SK-MEL-5 (cell line): ENCODE results near the gene TSPAN5. TPM values are rescaled to one million over a fixed set of nuclear protein-coding genes. Genes with fewer than 3 reads are reported as not detected.
"Not testable (repeated sequence)": the region's sequence is repeated elsewhere in the genome, so short reads cannot be mapped to it uniquely, and the experiment has no call there.

Experiments used
- DNase-seq: peaks from one replicate; pipeline ENCODE4 v3.0.0-alpha.2; 2016; ENCODE audit warnings: low read depth, low spot score
- in situ Hi-C: cut with HindIII; loops from 2 replicates; pipeline ENCODE4 v1.10.0; 2016; ENCODE audit warnings: low sequenced_read_pairs, high pct_unique_total_duplicates, low pct_unique_long_range_greater_than_20kb
- total RNA-seq: library from RNA; depleted of rRNA; stranded (reverse); fragments of >200 nt; shearing (Covaris generic); gene quantifications from 2 replicates; pipeline ENCODE4 v1.2.3, GENCODE V29; 2014

The TSPAN5 gene
- total RNA-seq, 1 experiment from 2014 or later, result 1.2 TPM

DNA sequence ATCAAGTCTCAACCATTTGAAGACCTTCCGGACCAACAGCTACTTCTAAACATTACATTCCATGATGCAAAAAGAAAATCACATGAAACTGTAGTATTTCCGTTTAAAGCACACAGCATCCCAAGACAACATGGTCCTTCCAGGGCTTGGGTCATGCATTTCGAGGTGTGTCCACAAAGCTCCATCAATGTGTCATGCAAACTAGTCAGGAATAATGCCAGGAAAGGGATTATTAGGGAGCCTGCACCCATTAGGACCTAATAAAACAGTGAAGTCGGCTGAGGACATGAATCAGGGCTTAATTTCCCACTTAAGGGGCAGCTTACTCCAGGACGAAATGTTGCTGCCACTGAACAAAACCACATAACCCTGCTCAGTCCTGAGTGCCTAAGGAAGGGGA, 177.9 kb downstream of the TSPAN5 start:
- no peak for DNase-seq
- in situ Hi-C loops, result no loop called here

DNA sequence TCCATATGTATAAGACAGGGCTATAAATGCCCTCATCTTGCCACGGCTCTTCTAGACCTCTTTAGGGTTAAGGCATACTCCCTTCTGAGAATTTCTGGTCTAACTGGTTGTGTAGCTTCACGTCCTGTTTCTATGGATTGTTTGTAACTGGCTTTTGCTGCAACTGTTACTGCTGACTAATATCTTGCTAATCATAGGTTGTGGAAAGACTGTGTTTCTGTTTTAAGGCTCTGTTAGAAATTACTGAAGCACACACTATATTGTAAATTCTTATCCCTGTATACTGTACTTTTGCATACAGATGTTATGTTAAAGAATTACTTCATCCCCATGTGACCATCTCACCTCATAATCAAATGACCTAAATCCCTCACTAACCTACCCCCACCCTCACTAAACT, 178.8 kb downstream of the TSPAN5 start:
- in situ Hi-C loops, DNase-seq: not testable (repeated sequence)

- DNase-seq, result no peak
- in situ Hi-C loops, result no loop called here
Observed at GRCh38 chr4:98476891-98477290, 181.5 kb downstream of the TSPAN5 start.

- no peak for DNase-seq
Observed at GRCh38 chr4:98474408-98474844, 184.0 kb downstream of the TSPAN5 start.

DNA sequence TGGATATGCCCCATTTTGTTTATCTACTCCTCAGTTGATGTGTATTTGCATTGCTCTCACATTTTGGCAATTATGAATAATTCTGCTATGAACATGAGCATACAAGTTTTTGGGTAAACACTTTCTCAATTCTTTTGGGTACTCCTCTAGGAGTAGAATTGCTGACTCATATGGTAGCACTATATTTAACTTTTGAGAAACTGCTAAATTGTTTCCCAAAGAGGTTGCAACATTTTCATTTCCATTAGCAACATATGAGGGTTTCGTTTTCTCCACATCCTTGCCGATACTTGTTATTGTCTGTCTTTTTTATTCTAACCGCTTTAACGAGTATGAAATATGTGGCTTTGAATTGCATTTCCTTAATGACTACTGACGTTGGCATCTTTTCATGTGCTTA, 185.4 kb downstream of the TSPAN5 start:
- DNase-seq, result no peak
- in situ Hi-C loops, result no loop called here

More at GRCh38 chr4:98474408-98474844, 184.0 kb downstream of the TSPAN5 start:
- in situ Hi-C loops, result no loop called here

DNA sequence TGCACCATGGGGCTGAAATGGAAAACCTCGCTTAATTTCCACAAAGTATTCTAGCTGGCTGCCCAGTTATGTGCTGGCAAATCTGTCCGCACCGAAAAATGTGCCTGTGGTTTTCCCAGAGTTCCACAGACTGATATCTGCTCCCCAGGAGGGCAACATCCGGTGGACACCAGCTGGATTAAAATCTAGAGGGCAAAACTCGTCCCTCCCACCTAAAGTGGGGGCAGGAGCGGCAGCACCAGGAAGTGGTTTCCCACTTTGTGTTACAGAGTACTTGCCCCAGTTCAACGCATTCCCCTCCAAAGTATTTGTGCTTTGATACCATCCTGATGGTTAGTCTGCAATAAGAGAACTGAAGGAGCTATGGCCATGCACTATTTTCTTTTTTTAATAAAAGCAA, 187.6 kb downstream of the TSPAN5 start:
- in situ Hi-C loops, result no loop called here
- DNase-seq, result no peak

DNA sequence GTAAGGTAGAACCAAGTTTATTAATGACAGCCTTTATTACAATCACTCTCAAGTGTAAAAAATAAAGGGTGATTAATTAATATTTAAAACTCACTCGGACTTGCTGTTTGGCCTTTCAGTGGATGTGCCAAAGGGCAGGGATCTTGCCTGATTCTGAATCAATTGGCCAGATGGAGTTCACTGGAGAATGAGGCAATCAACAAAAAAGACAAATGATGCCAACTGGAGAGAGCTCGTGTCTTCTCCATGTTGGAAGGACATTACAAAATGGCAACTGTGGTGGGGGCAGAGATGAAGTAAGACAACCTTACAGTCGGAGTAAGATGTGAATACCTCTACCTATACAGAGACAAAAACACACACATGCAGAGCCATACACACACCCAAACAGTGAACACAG, 188.0 kb downstream of the TSPAN5 start:
- in situ Hi-C loops, result no loop called here
- DNase-seq, result no peak

DNA sequence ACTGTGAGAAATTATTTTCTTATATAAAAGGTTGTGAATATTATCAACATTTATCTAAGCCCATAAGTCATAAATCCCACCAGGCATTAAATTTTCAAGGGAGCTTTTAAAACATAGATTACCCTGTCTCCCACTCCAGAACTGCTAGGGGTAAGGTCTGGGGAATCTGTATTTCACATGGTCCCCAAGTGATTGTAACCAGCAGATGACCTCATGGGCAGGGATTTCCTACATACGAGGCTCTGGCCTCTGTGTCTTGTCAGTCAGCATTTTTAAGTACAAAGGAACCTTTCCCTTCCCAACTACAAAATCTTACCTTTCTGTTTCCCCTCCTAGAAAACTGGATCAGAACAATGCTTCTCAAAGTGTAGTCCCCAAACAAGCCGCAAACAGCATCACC, 188.6 kb downstream of the TSPAN5 start:
- in situ Hi-C loops, result no loop called here

GRCh38 chr4:98468709-98469108, 189.7 kb downstream of the TSPAN5 start:
- no peak for DNase-seq
- in situ Hi-C loops, result no loop called here

More for the DNA sequence above, 188.6 kb downstream of the TSPAN5 start:
- DNase-seq, result no peak

- peak; percentile 79 for DNase-seq
- in situ Hi-C loops, result no loop called here
Observed at GRCh38 chr4:98467627-98468072, 190.8 kb downstream of the TSPAN5 start.

GRCh38 chr4:98466868-98467599, 191.4 kb downstream of the TSPAN5 start:
- in situ Hi-C loops, result no loop called here
- no peak for DNase-seq

GRCh38 chr4:98462487-98462886, 195.9 kb downstream of the TSPAN5 start:
- no peak for DNase-seq
- in situ Hi-C loops, result no loop called here

GRCh38 chr4:98461121-98461865, 197.1 kb downstream of the TSPAN5 start:
- in situ Hi-C loops, DNase-seq: not testable (repeated sequence)

GRCh38 chr4:98457422-98457821, 201.0 kb downstream of the TSPAN5 start:
- in situ Hi-C loops, DNase-seq: not testable (repeated sequence)

- no peak for DNase-seq
- in situ Hi-C loops, result no loop called here
Observed at GRCh38 chr4:98452091-98452490, 206.3 kb downstream of the TSPAN5 start.

GRCh38 chr4:98448908-98449307, 209.5 kb downstream of the TSPAN5 start:
- DNase-seq, result no peak

GRCh38 chr4:98447648-98448047, 210.8 kb downstream of the TSPAN5 start:
- DNase-seq, result no peak
- in situ Hi-C loops, result no loop called here

More at GRCh38 chr4:98448908-98449307, 209.5 kb downstream of the TSPAN5 start:
- in situ Hi-C loops, result no loop called here

DNA sequence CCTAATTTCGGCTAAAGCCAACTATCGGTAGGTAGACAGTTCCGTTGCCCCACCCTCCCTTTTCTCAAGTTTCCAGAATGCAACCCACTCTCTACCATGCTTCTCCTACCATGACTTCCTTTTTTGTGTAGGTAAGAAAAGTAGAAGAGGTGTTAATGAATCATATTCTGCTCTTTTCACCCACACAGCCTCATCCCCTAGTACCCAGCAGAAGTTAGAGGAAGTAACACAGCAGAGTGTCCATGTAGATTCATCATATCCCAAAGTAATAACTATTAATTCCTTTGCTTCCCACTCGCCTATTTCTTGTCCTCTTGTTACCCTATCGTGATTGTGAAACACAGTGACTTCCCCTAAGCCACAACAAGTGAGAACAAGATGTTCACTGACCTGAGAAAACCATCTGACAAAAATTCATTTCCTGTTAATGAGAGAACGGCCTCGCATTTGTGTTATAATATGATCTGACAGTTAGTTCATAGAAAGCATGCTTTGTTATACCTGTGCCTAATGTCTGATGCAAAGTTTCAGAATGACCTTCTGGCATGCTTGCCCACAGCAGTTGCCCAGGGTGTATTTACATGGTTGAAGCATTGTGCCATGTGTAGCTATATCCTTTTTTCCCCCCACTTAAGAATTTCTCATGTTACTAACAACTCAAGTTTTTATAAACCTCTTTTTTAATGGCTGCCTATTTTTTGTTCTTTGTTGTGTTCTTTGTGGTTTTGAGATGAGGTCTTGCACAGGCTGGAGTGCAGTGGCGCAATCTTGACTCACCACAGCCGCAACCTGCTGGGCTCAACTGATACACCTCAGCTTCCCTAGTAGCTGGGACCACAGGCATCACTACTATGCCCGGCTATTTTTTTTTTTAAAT, 211.7 kb downstream of the TSPAN5 start:
- in situ Hi-C loops, result no loop called here
- DNase-seq, result no peak
